Neuronal stem cell (in vitro differentiated cells): ENCODE measurements around the gene AZU1.
A peak's percentile ranks its signal among the peaks of the same experiment; 100 is the strongest.

ENCODE experiments used
- DNase-seq: peaks from one replicate; pipeline ENCODE4 v3.0.0-alpha.2; 2013; ENCODE audit warnings: low spot score
- H2AFZ ChIP-seq: one replicate; pipeline ENCODE4 v1.6.1; 2013; ENCODE audit warnings: mild to moderate bottlenecking, low read length, inconsistent platforms
- H2AK5ac ChIP-seq: 2 replicates; pipeline ENCODE4 v1.6.1; 2013; ENCODE audit warnings: low read depth, mild to moderate bottlenecking, inconsistent platforms, low read length, moderate library complexity, mixed read lengths
- H2BK120ac ChIP-seq: 2 replicates; pipeline ENCODE4 v1.6.1; 2013; ENCODE audit warnings: low read depth, mild to moderate bottlenecking, inconsistent platforms, low read length, moderate library complexity, mixed read lengths
- H2BK12ac ChIP-seq: one replicate; pipeline ENCODE4 v1.6.1; 2013; ENCODE audit warnings: low read length, inconsistent platforms
- H2BK15ac ChIP-seq: 2 replicates; pipeline ENCODE4 v1.6.1; 2013; ENCODE audit warnings: mild to moderate bottlenecking, low read length, inconsistent platforms, mixed read lengths
- H2BK5ac ChIP-seq: one replicate; pipeline ENCODE4 v1.6.1; 2013; ENCODE audit warnings: inconsistent platforms, mild to moderate bottlenecking, low read length, moderate library complexity
- H3K14ac ChIP-seq: one replicate; pipeline ENCODE4 v1.6.1; 2013; ENCODE audit warnings: low read length, inconsistent platforms
- H3K18ac ChIP-seq: 2 replicates; pipeline ENCODE4 v1.6.1; 2013; ENCODE audit warnings: low read length, inconsistent platforms
- H3K23ac ChIP-seq: 2 replicates; pipeline ENCODE4 v1.6.1; 2013; ENCODE audit warnings: low read depth, mild to moderate bottlenecking, mixed read lengths, low read length, inconsistent platforms; ENCODE audit not compliant: poor library complexity
- H3K27ac ChIP-seq: replicated peaks from 3 replicates; pipeline ENCODE4 v1.5.1; 2013; ENCODE audit warnings: low read length, inconsistent platforms
- H3K27me3 ChIP-seq, 3 experiments: 2 replicates each; pipeline ENCODE4 v1.6.1; 2013; ENCODE audit warnings: low read length in 3 of 3, mild to moderate bottlenecking in 2 of 3, inconsistent platforms in 1 of 3, low read depth in 1 of 3, mixed read lengths in 1 of 3, moderate library complexity in 1 of 3; ENCODE audit not compliant: control insufficient read depth in 3 of 3, insufficient read depth in 3 of 3
- H3K36me3 ChIP-seq, 2 donors: replicated peaks in 1 of 2; 2 replicates each; pipeline ENCODE4 v1.6.1; 2013; ENCODE audit warnings: low read length in 2 of 2; ENCODE audit not compliant: control insufficient read depth in 2 of 2, insufficient read depth in 2 of 2
- H3K4ac ChIP-seq: 2 replicates; pipeline ENCODE4 v1.6.1; 2013; ENCODE audit warnings: inconsistent platforms, mild to moderate bottlenecking, low read length, moderate library complexity
- H3K4me1 ChIP-seq, 2 donors: 1 replicate in 1 of 2; 2 replicates in 1 of 2; pipeline ENCODE4 v1.6.1; 2013; ENCODE audit warnings: low read length in 2 of 2, low read depth in 1 of 2; ENCODE audit not compliant: control insufficient read depth in 2 of 2, insufficient read depth in 1 of 2
- H3K4me2 ChIP-seq: one replicate; pipeline ENCODE4 v1.6.1; 2013; ENCODE audit warnings: mild to moderate bottlenecking, low read length, inconsistent platforms; ENCODE audit not compliant: insufficient read depth, poor library complexity, severe bottlenecking
- H3K4me3 ChIP-seq, 2 donors: 2 replicates each; pipeline ENCODE4 v1.5.1; 2013; ENCODE audit warnings: low read length in 2 of 2, mild to moderate bottlenecking in 2 of 2, inconsistent platforms in 1 of 2, moderate library complexity in 1 of 2
- H3K79me1 ChIP-seq: one replicate; pipeline ENCODE4 v1.6.1; 2013; ENCODE audit warnings: low read depth, mild to moderate bottlenecking, inconsistent platforms, low read length, moderate library complexity
- H3K9ac ChIP-seq: one replicate; pipeline ENCODE4 v1.6.1; 2013; ENCODE audit warnings: mild to moderate bottlenecking, low read depth, low read length, inconsistent platforms; ENCODE audit not compliant: poor library complexity
- H3K9me3 ChIP-seq, 2 donors: replicated peaks in 1 of 2; 2 replicates each; pipeline versions ENCODE3 to v1.6.1; 2013; ENCODE audit warnings: low read length in 2 of 2, mild to moderate bottlenecking in 2 of 2, inconsistent platforms in 1 of 2, low read depth in 1 of 2, mixed read lengths in 1 of 2, moderate library complexity in 1 of 2; ENCODE audit not compliant: control insufficient read depth in 2 of 2, insufficient read depth in 1 of 2
- H4K8ac ChIP-seq: one replicate; pipeline ENCODE4 v1.6.1; 2013; ENCODE audit warnings: low read depth, mild to moderate bottlenecking, inconsistent platforms, low read length, moderate library complexity
- H4K91ac ChIP-seq: one replicate; pipeline ENCODE4 v1.6.1; 2013; ENCODE audit warnings: low read length, low read depth, mild to moderate bottlenecking, inconsistent platforms; ENCODE audit not compliant: poor library complexity
- WGBS, 2 donors: extraction: QIAGEN DNeasy Blood & Tissue Kit; methylation state at CpG; one replicate each; pipeline ENCODE4 v1.1.7; 2013; ENCODE audit warnings: missing lambda C conversion rate in 2 of 2, mixed read lengths in 1 of 2; ENCODE audit not compliant: insufficient read length in 2 of 2, insufficient replicate concordance in 1 of 2; ENCODE audit errors: extremely low coverage in 2 of 2; 5-methylcytosine and 5-hydroxymethylcytosine counted together

AZU1 gene

GRCh38 chr19:821825-822503, 5.7 kb upstream of the AZU1 start, which contains the start of gene PLPPR3:
PLPPR3 (minus strand) TSS chr19:821955; CDS start chr19:821559, 396 bp downstream.
- H2BK5ac ChIP-seq, result peak within 1 kb of the TSS; percentile 96
- H3K27me3 ChIP-seq, result no peaks in the 10 kb centered on the region
- no peaks in the 10 kb centered on the region for H3K9me3 ChIP-seq
- peak within 1 kb of the TSS; percentile 88 for H3K9ac ChIP-seq
- H3K23ac ChIP-seq, result peak within 1 kb of the TSS; percentile 96
- peak within 1 kb of the TSS; percentile 100 for H2AK5ac ChIP-seq
- peak within 1 kb of the TSS; percentile 89 for H2BK15ac ChIP-seq
- H3K4me1 ChIP-seq, result peaks cover 6% of the 10 kb centered on the region in 2 donors
- DNase-seq, result peak; percentile 79
- H3K18ac ChIP-seq, result peak within 1 kb of the TSS; percentile 99
- peak within 1 kb of the TSS; percentile 89 for H3K14ac ChIP-seq
- peak within 1 kb of the TSS; percentile 68 for H3K27ac ChIP-seq
- peak within 1 kb of the TSS; percentile 94 for H2BK12ac ChIP-seq
- peak within 1 kb of the TSS; percentile 53 for H4K91ac ChIP-seq
- H4K8ac ChIP-seq, result no peak within 1 kb of the TSS
- peaks cover 0 to 6% of the 10 kb centered on the region in 2 donors for H3K36me3 ChIP-seq
- peak within 1 kb of the TSS; percentile 93 for H3K4ac ChIP-seq
- no CpG with 5 or more reads among the region's 86 CpGs for WGBS, 2 donors
- peak within 1 kb of the TSS; percentile 66 for H3K4me2 ChIP-seq
- peak within 1 kb of the TSS; percentile 72 to 98 for H3K4me3 ChIP-seq
- H2AFZ ChIP-seq, result peak within 1 kb of the TSS; percentile 88
- peaks cover 3% of the 10 kb centered on the region for H3K79me1 ChIP-seq
- H2BK120ac ChIP-seq, result peak within 1 kb of the TSS; percentile 94

GRCh38 chr19:823565-824121, 4.0 kb upstream of the AZU1 start:
- WGBS, 2 donors, result no CpG with 5 or more reads among the region's 12 CpGs
- H3K27me3 ChIP-seq, result no peaks in the 10 kb centered on the region
- H3K14ac ChIP-seq, result peak overlapping the region; percentile 1

GRCh38 chr19:824885-825284, 2.8 kb upstream of the AZU1 start:
- Histone ChIP-seq H2AK5ac (peak overlapping the region; percentile 72), H4K91ac (no peak overlapping the region), H2AFZ (no peak overlapping the region), H2BK5ac (no peak overlapping the region), H3K79me1 (no peaks in the 10 kb centered on the region), H3K4me1 (peaks cover 6% of the 10 kb centered on the region in 2 donors), H3K4ac (no peak overlapping the region), H3K36me3 (no peaks in the 10 kb centered on the region), H3K27me3 (no peaks in the 10 kb centered on the region), H3K4me3 (no peak overlapping the region), H3K18ac (peak overlapping the region; percentile 8), H3K14ac (no peak overlapping the region), H4K8ac (no peak overlapping the region), H2BK120ac (no peak overlapping the region), H3K9ac (no peak overlapping the region), H3K4me2 (no peak overlapping the region), H2BK15ac (no peak overlapping the region), H2BK12ac (no peak overlapping the region), H3K23ac (no peak overlapping the region), H3K27ac (no peak overlapping the region), H3K9me3 (no peaks in the 10 kb centered on the region)
- no peak for DNase-seq
- no CpG with 5 or more reads among the region's 15 CpGs for WGBS, 2 donors

More at GRCh38 chr19:823565-824121, 4.0 kb upstream of the AZU1 start:
- no peak overlapping the region for H3K4ac ChIP-seq
- H4K91ac ChIP-seq, result no peak overlapping the region
- peak overlapping the region; percentile 61 for H3K27ac ChIP-seq
- peak overlapping the region; percentile 62 for H2BK5ac ChIP-seq
- no peak overlapping the region for H2BK120ac ChIP-seq
- H3K9ac ChIP-seq, result no peak overlapping the region
- peak overlapping the region; percentile 99 for H2AK5ac ChIP-seq
- H3K9me3 ChIP-seq, result no peaks in the 10 kb centered on the region
- H4K8ac ChIP-seq, result no peak overlapping the region
- H3K4me1 ChIP-seq, result peaks cover 6% of the 10 kb centered on the region in 2 donors
- H3K4me3 ChIP-seq, result no peak overlapping the region
- no peak for DNase-seq
- peaks cover 3% of the 10 kb centered on the region for H3K79me1 ChIP-seq
- peak overlapping the region; percentile 84 for H2AFZ ChIP-seq
- H2BK12ac ChIP-seq, result peak overlapping the region; percentile 95
- H3K36me3 ChIP-seq, result no peaks in the 10 kb centered on the region
- H3K23ac ChIP-seq, result no peak overlapping the region
- H3K4me2 ChIP-seq, result peak overlapping the region; percentile 11
- H2BK15ac ChIP-seq, result peak overlapping the region; percentile 100
- peak overlapping the region; percentile 87 for H3K18ac ChIP-seq

- no CpG with 5 or more reads among the region's 19 CpGs for WGBS, 2 donors
- H3K36me3 ChIP-seq, result no peaks in the 10 kb centered on the region
These were observed 1.6 kb upstream of the AZU1 start for GRCh38 chr19:825897-826644.

More at GRCh38 chr19:825897-826644, 1.6 kb upstream of the AZU1 start:
- Histone ChIP-seq H3K4me2 (no peak overlapping the region), H2BK12ac (no peak overlapping the region), H3K4me3 (no peak overlapping the region), H2BK120ac (no peak overlapping the region), H2AK5ac (no peak overlapping the region), H4K8ac (no peak overlapping the region), H3K79me1 (no peaks in the 10 kb centered on the region), H3K4ac (no peak overlapping the region), H3K14ac (no peak overlapping the region), H2BK5ac (no peak overlapping the region), H3K9me3 (no peaks in the 10 kb centered on the region), H3K27me3 (no peaks in the 10 kb centered on the region), H3K23ac (no peak overlapping the region), H2BK15ac (no peak overlapping the region), H3K9ac (no peak overlapping the region), H3K27ac (no peak overlapping the region), H3K4me1 (peaks cover 6% of the 10 kb centered on the region in 2 donors), H4K91ac (no peak overlapping the region), H3K18ac (no peak overlapping the region), H2AFZ (no peak overlapping the region)
- DNase-seq, result no peak
